OCI-LY1 (cell line): ENCODE data around the gene SH2B2.

ENCODE experiments used
- H2AFZ ChIP-seq: fragments of 200-600 bp; sonication (generic), shearing (Covaris generic); 2 replicates; pipeline ENCODE4 v1.6.0; 2014; ENCODE audit warnings: antibody characterized with exemption, mild to moderate bottlenecking, low read length
- H3F3A ChIP-seq: fragments of 200-600 bp; sonication (generic), shearing (Covaris generic); 2 replicates; pipeline ENCODE4 v1.6.0; 2014; ENCODE audit warnings: mild to moderate bottlenecking, antibody characterized with exemption, low read length, moderate library complexity; ENCODE audit not compliant: insufficient read depth
- H3K27ac ChIP-seq: fragments of 200-600 bp; sonication (generic); 2 replicates; pipeline ENCODE4 v1.5.1; 2014; ENCODE audit warnings: low read length, mixed run types, mild to moderate bottlenecking, low read depth; ENCODE audit not compliant: poor library complexity, severe bottlenecking
- H3K27me3 ChIP-seq: fragments of 200-600 bp; sonication (generic); 2 replicates; pipeline ENCODE4 v1.6.0; 2014; ENCODE audit warnings: antibody characterized with exemption, mild to moderate bottlenecking, low read length, moderate library complexity; ENCODE audit not compliant: insufficient read depth
- H3K36me3 ChIP-seq: fragments of 200-600 bp; sonication (generic); 2 replicates; pipeline ENCODE4 v1.6.1; 2014; ENCODE audit warnings: mild to moderate bottlenecking, antibody characterized with exemption, low read length, moderate library complexity, mixed read lengths; ENCODE audit not compliant: insufficient read depth
- H3K4me1 ChIP-seq: fragments of 200-600 bp; sonication (generic); 2 replicates; pipeline ENCODE4 v1.5.1; 2014; ENCODE audit warnings: mild to moderate bottlenecking, low read length, moderate library complexity; ENCODE audit not compliant: insufficient read depth, severe bottlenecking
- H3K4me2 ChIP-seq: fragments of 200-600 bp; sonication (generic), shearing (Covaris generic); 2 replicates; pipeline ENCODE4 v1.6.1; 2014; ENCODE audit warnings: low read length
- H3K4me3 ChIP-seq: fragments of 200-600 bp; sonication (generic); 2 replicates; pipeline ENCODE4 v1.5.1; 2014; ENCODE audit warnings: low read length, low read depth, mild to moderate bottlenecking, mixed read lengths; ENCODE audit not compliant: poor library complexity, severe bottlenecking
- H3K79me2 ChIP-seq: fragments of 200-600 bp; shearing (Covaris generic); 2 replicates; pipeline ENCODE4 v1.6.1; 2016; ENCODE audit warnings: mixed run types, low read length, mixed read lengths; ENCODE audit not compliant: insufficient read depth
- H3K9ac ChIP-seq: fragments of 200-600 bp; sonication (generic), shearing (Covaris generic); 2 replicates; pipeline ENCODE4 v1.6.1; 2014; ENCODE audit warnings: mild to moderate bottlenecking, low read length, mixed read lengths
- H3K9me2 ChIP-seq: fragments of 200-600 bp; sonication (generic), shearing (Covaris generic); 2 replicates; pipeline ENCODE4 v1.6.1; 2014; ENCODE audit warnings: low read depth, mild to moderate bottlenecking, low read length, mixed read lengths
- H3K9me3 ChIP-seq: fragments of 200-600 bp; shearing (Covaris generic); 2 replicates; pipeline ENCODE4 v1.6.1; 2014; ENCODE audit warnings: low read length, mixed read lengths
- H4K20me1 ChIP-seq: fragments of 200-600 bp; sonication (generic), shearing (Covaris generic); 2 replicates; pipeline ENCODE4 v1.6.0; 2016; ENCODE audit warnings: mild to moderate bottlenecking, low read length; ENCODE audit not compliant: insufficient read depth
- CTCF ChIP-seq: fragments of 200-600 bp; sonication (generic), shearing (Covaris generic); IDR thresholded peaks from 2 replicates; pipeline ENCODE4 v1.5.1; 2017; ENCODE audit warnings: mild to moderate bottlenecking, antibody characterized with exemption, low read length, moderate library complexity, mixed read lengths
- EZH2 ChIP-seq: fragments of 200-600 bp; sonication (generic), shearing (Covaris generic); IDR thresholded peaks from 2 replicates; pipeline ENCODE4 v1.8.0; 2017; ENCODE audit warnings: borderline replicate concordance, mixed run types, mild to moderate bottlenecking, antibody characterized with exemption, low read length, moderate library complexity, mixed read lengths

Gene SH2B2

GRCh38 chr7:102279537-102280400, 6.9 kb upstream of the SH2B2 start:
- Histone ChIP-seq H3K36me3 (no peaks in the 10 kb centered on the region), H3K79me2 (no peaks in the 10 kb centered on the region), H3F3A (no peaks in the 10 kb centered on the region; the same call in 1 of the 2 replicates), H3K27ac (peak overlapping the region; percentile 70), H4K20me1 (no peaks in the 10 kb centered on the region), H3K27me3 (no peaks in the 10 kb centered on the region; the same call in 1 of the 2 replicates), H3K9me2 (no peaks in the 10 kb centered on the region), H3K4me3 (peak overlapping the region; percentile 4), H3K4me2 (peak overlapping the region; percentile 49), H3K9me3 (no peaks in the 10 kb centered on the region), H2AFZ (no peak overlapping the region), H3K9ac (peak overlapping the region; percentile 31; the same call in 1 of the 2 replicates), H3K4me1 (peaks cover 23% of the 10 kb centered on the region)
- TF ChIP-seq EZH2, result no peak
- TF ChIP-seq CTCF, result peak; percentile 99

GRCh38 chr7:102280521-102280920, 6.1 kb upstream of the SH2B2 start:
- Histone ChIP-seq H3K9me2 (no peaks in the 10 kb centered on the region), H3F3A (no peaks in the 10 kb centered on the region; the same call in 1 of the 2 replicates), H2AFZ (no peak overlapping the region), H3K9ac (no peak overlapping the region; the same call in 1 of the 2 replicates), H3K79me2 (no peaks in the 10 kb centered on the region), H3K4me2 (no peak overlapping the region), H3K9me3 (no peaks in the 10 kb centered on the region), H3K27me3 (no peaks in the 10 kb centered on the region; the same call in 1 of the 2 replicates), H3K4me3 (no peak overlapping the region), H3K4me1 (peaks cover 31% of the 10 kb centered on the region), H3K36me3 (no peaks in the 10 kb centered on the region), H3K27ac (no peak overlapping the region), H4K20me1 (no peaks in the 10 kb centered on the region)
- TF ChIP-seq EZH2 (no peak), CTCF (no peak)

- H3K27me3 ChIP-seq, result peaks cover 5% of the 10 kb centered on the region; the same call in 1 of the 2 replicates
- H2AFZ ChIP-seq, result no peak overlapping the region
- TF ChIP-seq EZH2, result no peak
- TF ChIP-seq CTCF, result no peak
- no peak overlapping the region for H3K9ac ChIP-seq
- no peaks in the 10 kb centered on the region for H3K9me3 ChIP-seq
- no peaks in the 10 kb centered on the region for H3K36me3 ChIP-seq
- H3K4me1 ChIP-seq, result peaks cover 41% of the 10 kb centered on the region
- H3K27ac ChIP-seq, result no peak overlapping the region
- no peaks in the 10 kb centered on the region for H3K9me2 ChIP-seq
- H3K4me2 ChIP-seq, result no peak overlapping the region
- no peaks in the 10 kb centered on the region for H3K79me2 ChIP-seq
- H3K4me3 ChIP-seq, result no peak overlapping the region
- no peaks in the 10 kb centered on the region for H3F3A ChIP-seq
- no peaks in the 10 kb centered on the region for H4K20me1 ChIP-seq
Measured at GRCh38 chr7:102281785-102282184, 4.9 kb upstream of the SH2B2 start.
